Activated CD4-positive, CD25-positive, alpha-beta regulatory T cell (primary cell): ENCODE data around the gene SDK2.

Experiments
- DNase-seq, 4 experiments: peaks; one replicate each; lab custom pipeline; 2025; lab: John Stamatoyannopoulos, UW

SDK2 gene

DNA sequence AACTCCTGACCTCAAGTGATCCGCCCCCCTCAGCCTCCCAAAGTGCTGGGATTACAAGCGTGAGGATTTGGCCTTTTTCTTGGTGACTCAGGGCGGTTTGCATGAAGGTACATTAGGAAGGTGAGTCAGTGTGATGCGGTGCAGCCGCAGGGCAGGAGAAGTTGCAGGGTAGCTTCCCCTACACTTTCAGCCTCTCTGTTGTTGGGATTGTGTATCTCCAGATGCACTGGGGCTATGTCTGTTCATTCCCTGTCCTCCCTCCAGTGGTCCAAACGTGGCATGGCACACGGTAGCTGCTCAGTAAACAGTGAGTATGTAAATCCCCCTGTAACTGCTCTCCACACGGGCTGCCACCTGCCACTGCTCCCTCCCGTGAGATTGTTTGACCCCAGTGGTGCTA lies 223.3 kb downstream of the SDK2 start:
- no peak for DNase-seq

DNA sequence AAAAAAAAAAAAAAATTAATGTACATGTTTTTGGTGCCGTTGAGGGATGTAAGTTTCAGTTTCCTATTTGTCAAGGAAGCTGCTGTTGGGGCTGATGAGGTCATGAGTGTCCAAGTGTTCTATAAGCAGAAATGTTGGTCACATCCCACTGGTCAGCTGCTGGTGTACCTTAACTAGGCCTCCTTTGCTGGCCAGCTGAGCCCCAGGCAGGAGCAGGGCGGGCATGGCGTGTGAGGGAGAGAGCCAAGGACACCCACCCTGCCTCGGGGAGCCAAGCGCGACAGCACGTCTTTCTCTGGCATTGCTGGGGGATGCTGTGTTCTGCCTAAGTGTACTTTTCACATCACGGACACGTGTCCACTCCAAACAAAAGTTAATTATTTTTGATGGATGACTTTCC lies 224.4 kb downstream of the SDK2 start:
- DNase-seq: no peak

DNA sequence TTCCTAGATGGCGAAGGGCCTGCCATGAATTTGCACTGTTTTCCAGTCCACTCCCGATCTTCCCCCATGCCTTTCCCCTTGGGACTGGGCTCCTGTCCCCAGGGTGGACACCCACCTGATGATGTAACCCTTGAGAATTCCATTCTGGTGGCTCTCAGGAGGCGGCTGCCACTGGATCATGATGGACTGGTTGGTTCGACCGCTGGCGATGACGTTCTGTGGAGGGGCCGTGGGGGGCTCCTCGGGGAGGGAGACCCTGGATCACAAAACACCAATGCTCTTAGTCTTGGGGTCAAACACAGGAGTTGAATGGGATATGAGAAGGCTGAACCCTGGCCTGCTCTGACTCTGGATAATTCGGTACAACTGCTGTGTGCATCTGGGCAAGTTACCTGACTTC lies 225.2 kb downstream of the SDK2 start:
- no peak for DNase-seq

DNA sequence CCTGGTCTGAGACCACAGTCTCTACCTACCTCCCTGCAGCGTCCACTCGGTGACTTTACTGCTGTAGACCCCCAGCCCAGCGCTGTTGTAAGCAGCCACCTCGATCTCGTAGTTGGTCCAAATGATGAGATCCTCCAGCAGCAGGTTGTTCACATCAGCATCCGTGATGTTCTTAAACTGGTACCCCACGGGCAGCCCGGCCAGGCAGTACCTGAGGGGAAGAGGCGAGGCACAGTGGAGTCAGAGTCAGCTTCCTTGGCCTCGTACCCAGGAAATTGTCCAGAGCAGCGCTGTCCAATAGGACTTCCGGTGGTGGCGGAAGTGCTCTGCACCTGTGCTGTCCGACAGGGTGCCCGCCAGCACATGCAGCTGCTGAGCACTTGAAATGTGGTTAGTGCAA lies 228.5 kb downstream of the SDK2 start:
- DNase-seq: no peak

DNA sequence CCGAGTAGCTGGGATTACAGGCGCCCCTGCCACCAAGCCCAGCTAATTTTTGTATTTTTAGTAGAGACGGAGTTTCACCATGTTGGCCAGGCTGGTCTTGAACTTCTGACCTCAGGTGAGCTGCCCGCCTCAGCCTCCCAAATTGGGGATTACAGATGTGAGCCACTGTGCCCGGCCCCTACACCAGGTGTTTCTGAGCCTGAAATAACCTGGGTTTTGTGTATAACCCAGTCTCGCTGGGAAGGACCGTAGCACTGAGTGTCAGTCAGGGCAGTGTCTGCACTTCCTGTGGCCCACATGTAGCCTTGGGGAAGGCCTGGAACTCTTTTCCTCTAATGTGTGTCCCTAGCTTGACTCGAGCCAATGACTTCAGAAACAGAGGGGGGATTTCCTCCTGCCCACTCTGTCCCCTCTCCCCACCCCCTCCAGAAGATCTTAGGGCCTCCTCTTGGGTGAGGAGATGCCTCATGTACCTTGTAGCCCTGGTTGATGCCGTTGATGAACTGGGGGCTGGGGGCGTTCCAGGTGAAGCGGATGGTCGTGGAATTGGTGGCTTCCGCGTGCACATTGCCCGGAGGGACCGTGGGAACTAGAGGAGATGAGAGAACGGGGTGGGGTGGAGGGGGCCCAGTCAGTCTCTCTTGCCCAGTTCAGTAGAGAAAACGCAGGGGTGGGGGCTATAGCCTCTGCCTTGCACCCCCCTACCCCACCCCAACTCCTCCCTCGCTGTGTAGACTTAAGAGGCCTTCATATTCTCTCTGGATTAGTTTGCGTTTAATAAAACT lies 229.9 kb downstream of the SDK2 start:
- no peak for DNase-seq

DNA sequence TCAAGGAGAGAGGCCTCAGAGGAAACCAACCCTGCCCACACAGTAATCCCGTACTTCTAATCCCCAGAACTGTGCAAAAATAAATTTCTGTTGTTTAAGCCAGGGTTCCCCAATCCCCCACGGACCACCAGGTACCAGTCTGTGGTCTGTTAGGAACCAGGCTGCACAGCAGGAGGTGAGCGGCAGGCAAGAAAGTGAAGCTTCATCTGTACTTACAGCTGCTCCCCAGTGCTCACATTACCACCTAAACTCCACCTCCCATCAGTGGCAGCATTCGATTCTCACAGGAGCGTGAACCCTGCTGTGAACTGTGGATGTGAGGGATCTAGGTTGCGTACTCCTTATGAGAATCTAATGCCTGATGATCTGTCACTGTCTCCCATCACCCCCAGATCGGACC lies 231.3 kb downstream of the SDK2 start:
- DNase-seq: no peak

DNA sequence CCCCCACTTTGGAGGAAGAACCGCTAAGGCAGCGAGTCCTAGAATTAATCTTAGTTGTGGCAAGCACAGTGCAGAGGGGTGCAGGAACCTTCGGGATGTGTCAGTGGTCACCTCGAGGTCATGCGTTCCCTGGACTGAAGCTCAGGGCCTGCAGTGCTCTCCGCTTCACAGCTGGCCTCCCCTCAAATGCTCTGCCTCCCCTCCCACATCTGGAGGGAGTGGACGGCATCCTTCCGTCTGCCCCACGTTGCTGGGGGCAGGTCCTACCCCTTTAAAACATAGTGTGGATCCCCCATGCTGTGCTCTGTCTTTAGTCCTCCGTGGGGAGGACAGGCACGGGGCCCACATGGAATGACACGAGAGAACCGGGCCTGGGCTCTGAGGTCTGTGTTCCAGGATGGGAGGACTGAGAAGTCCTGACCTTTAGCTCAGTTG lies 232.9 kb downstream of the SDK2 start:
- no peak for DNase-seq

DNA sequence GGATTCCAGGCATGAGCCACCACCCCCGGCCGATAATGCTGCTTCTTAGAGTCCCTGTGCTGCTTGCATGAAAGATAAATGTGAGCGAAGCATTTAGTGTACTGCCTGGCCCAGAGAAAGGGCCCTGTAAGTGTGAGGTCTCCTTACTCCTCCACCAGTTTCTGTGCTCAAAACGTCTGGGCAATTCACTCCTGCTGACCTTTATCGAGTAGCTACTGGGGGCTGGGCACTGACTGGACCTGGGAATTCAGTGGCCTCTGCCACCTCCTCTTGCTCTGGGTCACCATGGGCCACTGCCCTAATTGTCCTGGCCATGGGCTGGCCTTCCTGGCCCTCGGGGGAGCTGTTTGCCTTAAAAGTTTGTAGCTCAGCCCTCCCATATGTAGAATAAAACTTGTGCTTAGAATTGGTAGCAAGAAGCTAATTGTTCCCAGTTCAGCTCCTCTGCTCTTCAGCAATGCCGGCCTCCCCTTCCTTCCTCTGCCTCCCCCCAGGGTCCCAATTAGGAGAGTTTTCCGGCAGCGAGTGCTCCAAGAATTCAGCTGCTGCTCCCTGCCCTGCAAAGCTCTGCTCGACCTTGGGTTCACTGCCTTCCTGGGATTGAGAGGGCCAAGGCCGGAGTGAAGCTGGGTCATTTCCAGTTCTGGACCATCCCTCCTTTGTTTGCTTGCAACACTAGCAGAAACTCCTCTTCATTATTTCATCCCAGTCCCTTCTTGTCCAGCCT lies 233.5 kb downstream of the SDK2 start:
- DNase-seq: no peak

DNA sequence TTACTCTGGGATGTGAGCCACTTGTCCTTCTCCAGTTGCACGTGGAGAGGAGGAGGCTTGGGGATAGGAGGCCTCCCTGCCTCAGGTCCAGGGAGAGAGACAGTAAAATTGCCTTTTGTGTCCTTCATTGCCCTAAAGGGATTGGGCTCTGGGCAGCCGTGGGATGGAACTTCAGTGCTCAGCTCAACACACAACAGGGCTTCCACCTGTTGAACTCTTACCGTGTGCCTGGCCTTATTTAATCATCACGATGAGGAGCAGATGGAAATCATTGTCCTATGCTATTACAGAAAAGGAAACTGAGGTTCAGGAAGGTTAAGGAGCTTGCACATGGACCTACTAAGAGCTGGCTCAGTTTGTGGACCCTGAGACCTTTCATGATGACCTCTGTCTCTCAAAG lies 240.0 kb downstream of the SDK2 start:
- no peak for DNase-seq

DNA sequence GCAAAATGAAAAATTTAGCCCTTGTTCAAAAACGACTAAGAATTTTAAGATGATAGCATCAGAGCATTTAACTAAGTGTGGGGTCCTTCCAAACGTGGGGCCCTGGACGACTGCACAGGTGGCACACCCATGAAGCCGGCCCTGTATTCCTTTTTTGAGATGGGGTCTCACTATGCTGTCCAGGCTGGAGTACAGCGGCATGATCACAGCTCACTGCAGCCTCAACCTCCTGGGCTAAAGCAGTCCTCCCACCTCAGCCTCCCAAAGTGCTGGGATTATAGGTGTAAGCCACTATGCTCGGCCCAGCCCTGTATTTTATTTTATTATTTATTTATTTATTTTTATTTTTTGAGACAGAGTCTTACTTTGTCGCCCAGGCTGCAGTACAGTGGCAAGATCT lies 241.8 kb downstream of the SDK2 start:
- DNase-seq: no peak

DNA sequence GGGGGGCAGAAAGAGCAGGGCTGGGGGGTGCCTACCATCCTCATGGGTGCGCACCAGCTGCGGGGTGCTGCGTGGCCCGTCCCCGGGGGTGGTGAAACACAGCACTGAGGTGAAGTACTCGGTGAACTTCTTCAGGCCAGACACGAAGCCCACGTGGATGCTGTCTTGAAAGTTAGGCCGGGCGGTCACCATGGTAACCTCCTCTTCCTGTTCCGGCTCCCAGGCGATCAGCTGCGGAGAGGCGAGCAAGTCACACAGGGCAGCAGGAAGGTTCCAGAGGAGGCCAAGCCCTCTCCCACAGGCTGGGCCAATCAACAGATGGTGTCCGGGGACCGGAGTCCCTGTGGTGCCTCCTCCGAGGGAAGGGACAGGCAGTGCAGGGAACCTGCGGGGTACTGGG lies 242.3 kb downstream of the SDK2 start:
- no peak for DNase-seq

DNA sequence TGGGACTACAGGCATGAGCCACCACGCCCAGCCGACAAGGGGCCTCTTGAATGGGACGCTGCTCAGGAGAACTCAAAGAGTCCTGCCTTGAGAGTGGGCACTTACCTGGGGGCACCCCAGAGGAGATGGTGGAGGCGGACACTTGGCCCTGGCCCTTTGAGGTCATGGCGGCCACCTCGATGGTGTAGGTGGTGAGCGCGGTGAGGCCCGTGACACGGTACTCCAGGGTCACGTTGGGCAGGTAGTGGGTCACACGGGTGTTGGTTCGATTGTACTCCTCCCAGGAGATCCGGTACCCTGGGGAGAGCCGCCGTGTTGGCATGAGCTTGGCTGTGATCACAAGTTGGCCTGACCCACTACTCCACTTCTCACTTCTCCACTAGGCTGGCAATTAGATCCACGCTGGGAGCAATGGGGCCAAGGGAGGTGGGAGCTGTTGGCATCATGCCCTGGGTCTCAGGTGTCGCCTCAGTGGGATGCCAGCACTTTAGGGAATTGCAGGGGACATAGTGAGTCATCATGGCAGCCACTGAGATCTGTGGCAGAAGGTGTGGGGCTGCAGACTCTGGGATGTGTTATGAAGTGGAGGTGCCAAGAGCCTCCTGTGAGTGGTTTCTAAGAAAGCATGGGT lies 243.2 kb downstream of the SDK2 start:
- DNase-seq: no peak

DNA sequence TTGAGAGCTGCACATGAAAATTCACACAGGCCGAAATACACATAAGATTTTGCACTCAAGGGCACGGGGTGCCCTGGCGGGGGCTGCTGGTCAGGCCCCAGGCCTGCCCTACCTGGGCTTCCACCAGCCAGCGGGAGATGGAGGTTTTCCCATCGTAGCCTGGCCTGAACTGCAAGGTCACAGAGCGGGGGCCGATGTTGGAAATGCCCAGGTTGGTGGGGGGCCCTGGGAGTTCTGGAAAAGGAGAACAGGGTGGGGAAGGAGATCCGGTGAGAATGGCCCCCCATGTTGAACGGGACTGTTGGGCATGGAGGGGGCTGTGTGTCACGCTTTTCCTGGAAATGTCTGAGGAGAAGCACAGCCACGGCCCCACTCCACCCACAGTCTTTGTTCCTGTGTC lies 245.2 kb downstream of the SDK2 start:
- no peak for DNase-seq

DNA sequence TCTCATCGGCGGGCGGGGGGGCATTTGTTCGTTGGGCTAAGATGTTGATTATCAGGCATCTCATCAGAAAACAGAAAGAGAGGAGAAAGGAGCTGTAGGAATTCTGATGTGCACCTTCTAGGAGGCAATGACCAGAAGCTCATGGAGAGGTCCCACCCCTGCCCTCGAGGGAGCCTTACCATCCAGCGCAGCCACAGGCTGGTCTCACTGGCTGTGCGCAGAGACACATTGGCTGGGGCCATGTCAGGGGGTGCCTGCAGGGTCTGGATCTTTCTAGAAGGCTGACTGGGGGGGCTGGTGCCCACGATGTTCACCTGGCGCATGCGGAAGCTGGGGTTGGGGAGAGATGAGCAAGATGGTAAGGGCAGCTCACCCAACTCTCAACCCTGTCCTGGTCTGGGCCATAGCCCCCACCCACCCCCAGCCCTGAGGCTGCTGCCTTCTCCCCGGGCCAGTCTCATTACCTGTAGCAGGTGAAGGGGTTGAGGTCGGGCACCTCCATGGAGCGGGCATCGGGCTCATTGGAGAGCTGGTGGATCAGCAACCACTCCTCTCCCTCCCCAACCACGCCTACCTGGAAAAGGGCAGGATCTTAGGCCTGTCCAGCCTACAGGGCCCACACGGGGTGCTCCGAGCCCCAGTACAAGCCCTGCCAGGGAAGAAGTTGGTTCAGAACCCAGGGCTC lies 246.2 kb downstream of the SDK2 start:
- no peak for DNase-seq

DNA sequence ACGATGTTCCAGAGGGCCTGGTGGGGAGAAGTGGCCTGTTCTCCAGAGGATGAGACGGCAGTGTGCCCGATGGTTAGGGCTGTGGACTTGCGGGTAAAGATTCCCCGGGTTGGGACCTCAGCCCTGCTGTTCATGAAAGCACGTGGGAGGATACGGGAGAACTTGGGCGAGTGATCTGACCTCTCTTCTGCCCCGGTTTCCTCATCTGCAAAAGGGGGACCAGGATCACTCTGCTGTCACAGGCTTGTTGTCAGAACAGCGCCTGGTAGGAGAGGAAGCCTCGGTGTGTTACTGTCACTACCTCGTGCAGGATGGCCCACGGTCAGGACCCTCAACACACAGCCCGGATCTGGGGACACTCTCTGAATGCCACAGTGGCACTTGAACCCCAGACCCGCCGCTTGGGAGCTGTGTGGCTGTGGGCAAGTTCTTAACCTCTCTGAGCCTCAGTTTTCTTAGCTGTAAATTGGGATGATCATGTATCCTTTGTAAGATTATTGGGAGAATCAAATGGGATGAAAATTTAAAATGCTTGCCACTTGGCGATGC lies 246.9 kb downstream of the SDK2 start:
- DNase-seq: no peak

DNA sequence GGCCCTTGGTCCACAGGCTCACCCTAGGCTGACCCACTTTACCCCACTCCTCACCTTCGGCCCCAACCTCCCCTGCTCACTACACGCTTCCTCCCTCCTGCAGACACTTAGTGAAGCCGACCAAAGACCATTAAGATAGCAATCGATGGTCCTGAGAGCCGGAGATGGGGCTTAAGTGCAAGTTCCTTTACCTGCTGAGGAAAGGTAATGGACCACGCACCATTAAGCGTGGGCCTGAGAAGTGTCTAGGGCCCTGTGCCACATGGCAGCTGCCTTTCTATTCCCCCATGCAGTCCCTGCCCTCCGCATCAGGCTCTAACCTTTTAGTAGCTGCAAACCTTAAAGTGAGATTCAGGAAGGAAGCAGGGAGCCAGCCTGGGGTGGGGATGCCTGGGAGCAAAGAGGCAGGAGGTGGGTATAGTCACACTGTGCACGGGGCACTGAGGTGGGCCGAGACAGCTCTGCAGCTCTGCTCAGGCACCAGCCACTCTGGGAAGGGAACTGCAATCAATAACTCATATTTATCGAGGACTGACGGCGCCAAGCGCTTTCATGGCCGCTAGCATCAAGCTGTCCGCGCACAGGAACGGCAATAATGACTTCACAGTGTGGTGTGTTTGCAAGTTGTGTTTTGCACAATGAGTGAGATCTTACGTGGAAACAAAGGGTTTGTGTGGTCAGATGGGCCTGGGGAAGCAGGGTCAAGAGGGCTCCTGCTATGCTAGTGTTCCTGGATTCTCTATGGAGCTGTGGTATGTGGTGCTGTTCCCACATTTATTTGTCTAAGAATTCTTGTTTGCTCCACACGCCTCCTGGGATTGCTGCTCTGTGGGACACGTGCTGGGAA lies 247.6 kb downstream of the SDK2 start:
- DNase-seq: no peak

DNA sequence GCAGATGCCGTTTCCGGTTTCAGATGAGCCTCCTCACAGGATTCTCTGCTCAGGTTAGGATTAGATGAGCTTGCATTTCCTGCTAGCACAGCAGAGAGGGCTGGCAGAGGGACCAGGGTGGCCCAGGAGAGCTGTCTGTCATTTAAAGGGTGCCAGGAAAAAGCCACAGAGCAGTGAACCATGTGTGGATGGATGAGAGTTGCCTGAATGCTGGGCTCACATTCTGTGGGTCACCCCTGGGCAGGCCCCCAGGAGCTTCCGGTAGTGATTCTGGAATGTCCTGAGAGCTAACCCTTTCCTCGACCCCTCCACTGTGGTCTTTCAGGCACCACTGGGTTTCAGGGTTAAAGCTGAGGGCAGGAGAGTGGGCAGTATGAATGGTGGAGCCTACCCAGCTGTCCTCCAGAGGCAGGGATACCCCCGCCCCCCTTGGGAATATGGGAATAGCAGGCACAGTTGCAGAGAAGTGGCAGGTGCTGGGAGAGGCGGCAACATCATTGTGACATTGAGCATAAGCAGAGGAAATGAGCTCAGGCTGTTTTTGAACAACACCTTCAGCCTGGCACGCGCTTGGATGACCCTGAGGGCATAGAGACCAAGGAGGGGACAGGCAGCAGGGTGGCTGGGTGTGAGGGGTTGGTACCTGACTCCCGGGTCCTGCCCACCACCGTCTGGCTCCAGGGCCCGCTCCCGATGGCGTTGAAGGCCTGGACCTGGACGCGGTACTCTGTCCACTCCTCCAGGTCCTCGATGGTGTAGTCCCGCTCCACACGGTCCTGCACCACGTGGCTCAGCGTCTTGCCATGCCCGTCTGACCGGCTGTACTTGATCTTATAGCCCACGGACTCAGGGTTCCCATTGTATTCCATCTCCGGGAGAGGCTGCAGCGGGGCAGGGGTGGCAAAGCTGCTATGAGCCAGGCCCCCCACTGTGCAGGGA lies 249.5 kb downstream of the SDK2 start:
- DNase-seq: no peak

DNA sequence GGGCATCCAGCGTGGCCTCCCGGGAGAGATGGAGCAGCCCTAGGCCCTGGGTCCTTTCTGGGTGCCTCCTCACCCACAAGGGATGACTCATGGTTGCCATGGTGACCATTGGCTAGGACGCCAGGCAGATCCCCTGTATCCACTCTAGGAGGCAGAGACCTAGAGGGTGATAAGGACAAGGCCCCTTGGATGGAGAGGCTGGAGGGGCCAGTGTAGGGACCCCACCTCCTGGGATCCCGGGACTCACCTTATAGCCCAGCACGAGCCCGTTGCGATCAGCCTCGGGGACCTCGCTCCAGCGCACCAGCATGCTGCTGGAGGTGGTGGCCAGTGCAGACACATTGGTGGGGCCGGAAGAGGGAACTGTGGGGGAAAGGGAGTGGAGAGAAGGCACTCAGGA lies 250.3 kb downstream of the SDK2 start:
- no peak for DNase-seq

DNA sequence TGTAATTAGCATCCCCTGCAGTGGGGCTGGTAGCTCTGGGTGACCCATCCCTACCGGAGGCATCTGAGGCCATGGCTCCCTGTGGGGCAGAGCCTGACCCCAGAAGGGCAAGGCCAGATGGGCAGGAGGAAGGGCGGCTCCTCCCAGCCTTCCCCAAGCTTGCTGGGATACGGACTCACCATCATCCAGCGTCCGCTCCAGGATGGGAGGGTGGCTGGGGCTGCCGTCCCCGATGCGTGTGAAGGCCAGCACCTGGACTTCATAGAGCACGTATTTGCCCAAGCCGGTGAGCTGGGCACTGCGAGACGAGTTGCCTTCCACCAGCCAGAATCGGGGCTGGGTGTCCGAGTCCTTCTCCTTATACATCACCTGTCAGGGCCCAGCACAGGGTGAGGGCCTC lies 250.9 kb downstream of the SDK2 start:
- DNase-seq: no peak
